HepG2 (cell line): ENCODE data around the gene KLF9. TPM values are rescaled to one million over a fixed set of nuclear protein-coding genes. Genes with fewer than 3 reads are reported as not detected.

ENCODE experiments used
- ATAC-seq: fragments of 200-7000 bp; cut with Tn5 transposase; 3 replicates; pipeline ENCODE4 v1.9.1; 2020; ENCODE audit warnings: mild to moderate bottlenecking, moderate library complexity
- BruUV-seq: library from RNA; stranded (reverse); fragments of 400-500 nt; replicated peaks from 2 replicates; lab custom pipeline; 2021; lab: Mats Ljungman, UMichigan
- CTCF ChIA-PET: fragments of 300-600 bp; formaldehyde crosslinking; extraction: SDS; loops from one replicate; lab custom pipeline; 2021; ENCODE audit warnings: low total read pairs, inconsistent platforms, low intra/inter-chr PET ratio; lab: Yijun Ruan, JAX
- POLR2A ChIA-PET: fragments of 350-600 bp; sonication (Branson Sonifier 250); formaldehyde crosslinking; loops from one replicate; lab custom pipeline; 2020; ENCODE audit warnings: antibody characterized with exemption, inconsistent platforms; lab: Yijun Ruan, JAX
- DNase-seq: peaks from one replicate; pipeline ENCODE4 v3.0.0-alpha.2; 2015; ENCODE audit warnings: low spot score
- FAIRE-seq: peaks from 3 replicates; lab custom pipeline; 2011; peaks lifted over from hg19 to GRCh38; lab: Jason Lieb, UNC
- H2AFZ ChIP-seq: one replicate; pipeline ENCODE4 v1.6.1; 2011; ENCODE audit warnings: low read length, inconsistent platforms
- H3K27ac ChIP-seq: fragments of 300-600 bp; 3 replicates; pipeline ENCODE4 v1.8.0; 2011; ENCODE audit warnings: mixed run types, mild to moderate bottlenecking, mixed read lengths, low read length, inconsistent platforms; ENCODE audit not compliant: insufficient read depth; ENCODE audit errors: extremely low read length
- H3K27me3 ChIP-seq, 2 experiments: fragments of 200-600 bp in 1 of 2; 2 replicates in 1 of 2; 3 replicates in 1 of 2; pipeline versions ENCODE4 v1.6.0 to v1.8.0; 2011; ENCODE audit warnings: low read length in 2 of 2, mild to moderate bottlenecking in 2 of 2, moderate library complexity in 2 of 2, inconsistent platforms in 1 of 2; ENCODE audit not compliant: insufficient read depth in 2 of 2, control insufficient read depth in 1 of 2
- H3K36me3 ChIP-seq, 2 experiments: fragments of 200-600 bp in 1 of 2; replicated peaks in 1 of 2; 2 replicates in 1 of 2; 3 replicates in 1 of 2; pipeline versions ENCODE4 v1.5.1 to v1.8.0; 2011; ENCODE audit warnings: low read length in 2 of 2, inconsistent platforms in 1 of 2; ENCODE audit not compliant: insufficient read depth in 2 of 2, control insufficient read depth in 1 of 2
- H3K4me1 ChIP-seq: 2 replicates; pipeline ENCODE4 v1.5.1; 2012; ENCODE audit warnings: low read length, inconsistent platforms; ENCODE audit not compliant: insufficient read depth
- H3K4me2 ChIP-seq: 2 replicates; pipeline ENCODE4 v1.6.0; 2011; ENCODE audit warnings: low read depth, low read length, inconsistent platforms
- H3K4me3 ChIP-seq, 3 experiments: fragments of 200-600 bp in 1 of 3; sonication (generic), shearing (Covaris generic) in 1 of 3; replicated peaks in 1 of 3; 2 replicates each; pipeline ENCODE4 v1.5.1; 2011 to 2016; ENCODE audit warnings: low read length in 3 of 3, inconsistent platforms in 2 of 3, low read depth in 2 of 3, mild to moderate bottlenecking in 2 of 3, control low read depth in 1 of 3, mixed read lengths in 1 of 3; ENCODE audit not compliant: insufficient read depth in 1 of 3
- H3K79me2 ChIP-seq: one replicate; pipeline ENCODE4 v1.6.1; 2011; ENCODE audit warnings: low read length, inconsistent platforms; ENCODE audit not compliant: insufficient read depth
- H3K9ac ChIP-seq: 2 replicates; pipeline ENCODE4 v1.6.0; 2011; ENCODE audit warnings: mild to moderate bottlenecking, low read depth, low read length, inconsistent platforms; ENCODE audit not compliant: insufficient read depth
- H3K9me3 ChIP-seq: 2 replicates; pipeline ENCODE4 v1.5.1; 2012; ENCODE audit warnings: mild to moderate bottlenecking, low read length
- H4K20me1 ChIP-seq: 2 replicates; pipeline ENCODE4 v1.6.0; 2011; ENCODE audit warnings: inconsistent platforms, mild to moderate bottlenecking, low read length, moderate library complexity; ENCODE audit not compliant: insufficient read depth
- AGO2 ChIP-seq: fragments of 200-400 bp; formaldehyde crosslinking; optimal IDR thresholded peaks from 2 replicates; pipeline ENCODE3; 2017; ENCODE audit warnings: mild to moderate bottlenecking, low read depth, low read length, moderate library complexity
- GATA4 ChIP-seq: sonication (generic); IDR thresholded peaks from 2 replicates; pipeline ENCODE4 v1.6.1; 2016; ENCODE audit warnings: antibody characterized with exemption, low read depth, borderline replicate concordance
- HDAC1 ChIP-seq: sonication (generic); formaldehyde crosslinking; IDR thresholded peaks from 2 replicates; pipeline ENCODE4 v1.5.1; 2020; ENCODE audit warnings: mild to moderate bottlenecking, missing genetic modification reagents
- HOXA3 ChIP-seq: sonication (generic); formaldehyde crosslinking; IDR thresholded peaks from 2 replicates; pipeline ENCODE4 v1.5.0; 2020; ENCODE audit warnings: missing genetic modification reagents
- RXRB ChIP-seq: IDR thresholded peaks from 2 replicates; pipeline ENCODE4 v1.6.1; 2016; ENCODE audit warnings: borderline replicate concordance, missing genetic modification reagents, missing compliant biosample characterization
- SP4 ChIP-seq: sonication (generic); formaldehyde crosslinking; IDR thresholded peaks from 2 replicates; pipeline ENCODE4 v1.8.1; 2023; ENCODE audit warnings: mild to moderate bottlenecking, missing genetic modification reagents
- TAF15 ChIP-seq: fragments of 200-400 bp; formaldehyde crosslinking; IDR thresholded peaks from one replicate; pipeline ENCODE4 v1.6.1; 2018; ENCODE audit warnings: mild to moderate bottlenecking, low read depth, low read length; ENCODE audit not compliant: poor library complexity, severe bottlenecking
- TOPORS ChIP-seq: sonication (generic); formaldehyde crosslinking; IDR thresholded peaks from 2 replicates; pipeline ENCODE4 v1.8.0; 2023; ENCODE audit warnings: mild to moderate bottlenecking, missing genetic modification reagents
- ZFP36L1 ChIP-seq: sonication (generic); formaldehyde crosslinking; IDR thresholded peaks from 2 replicates; pipeline ENCODE4 v1.8.0; 2022; ENCODE audit warnings: mild to moderate bottlenecking, missing genetic modification reagents, moderate library complexity
- ZNF205 ChIP-seq: IDR thresholded peaks from 2 replicates; pipeline ENCODE4 v1.6.1; 2018; ENCODE audit warnings: missing biosample characterization, missing genetic modification reagents
- ZNF280B ChIP-seq: sonication (generic); formaldehyde crosslinking; IDR thresholded peaks from 2 replicates; pipeline ENCODE4 v1.5.0; 2020; ENCODE audit warnings: missing genetic modification reagents, mild to moderate bottlenecking, borderline replicate concordance
- ZNF407 ChIP-seq: sonication (generic); formaldehyde crosslinking; IDR thresholded peaks from one replicate; pipeline ENCODE4 v1.5.1; 2020; ENCODE audit warnings: mild to moderate bottlenecking, missing genetic modification reagents; ENCODE audit errors: not compliant biosample characterization
- ZNF484 ChIP-seq: sonication (generic); formaldehyde crosslinking; IDR thresholded peaks from 2 replicates; pipeline ENCODE4 v1.5.1; 2020; ENCODE audit warnings: mild to moderate bottlenecking, low read depth, missing genetic modification reagents, borderline replicate concordance
- ZNF549 ChIP-seq: sonication (generic); formaldehyde crosslinking; IDR thresholded peaks from 2 replicates; pipeline ENCODE4 v1.5.0; 2020; ENCODE audit warnings: missing genetic modification reagents
- WGBS: methylation state at CpG from one replicate; pipeline ENCODE4 v1.1.6; 2017; ENCODE audit warnings: low lambda C conversion rate; 5-methylcytosine and 5-hydroxymethylcytosine counted together
- in situ Hi-C: cut with HindIII; loops from 2 replicates; pipeline ENCODE4 v1.10.0; 2017; ENCODE audit warnings: low pct_unique_long_range_greater_than_20kb; ENCODE audit not compliant: extremely low pct_ligation_motif_present
- intact Hi-C: fragments of 100-400 bp; cut with micrococcal nuclease; formaldehyde crosslinking; loops from one replicate; pipeline ENCODE4 v1.10.0; 2022; ENCODE audit not compliant: unreplicated experiment
- polyA plus RNA-seq, 8 experiments: library from polyadenylated mRNA; depleted of rRNA in 3 of 8; stranded (reverse) in 7 of 8; unstranded in 1 of 8; fragments of >200 nt; fragmentation: Illumina TruSeq in 4 of 8; extraction: Trizol in 4 of 8; gene quantifications; 2 replicates each; pipeline versions ENCODE4 v1.2.1 to v1.2.3, GENCODE V29; 2011 to 2016; ENCODE audit warnings: low read depth in 4 of 8, missing spikeins in 1 of 8, mixed read lengths in 1 of 8; ENCODE audit not compliant: insufficient read depth in 1 of 8
- total RNA-seq, 5 experiments: library from RNA; depleted of rRNA; stranded (reverse); fragments of >200 nt; fragmentation: Illumina TruSeq; extraction: Trizol; gene quantifications; 2 replicates each; pipeline ENCODE4 v1.2.3, GENCODE V29; 2016; ENCODE audit warnings: low read depth in 1 of 5

KLF9 gene
- total and polyA plus RNA-seq, 2 of the 13 experiments (the other 11 are each of a cell fraction or from before 2014, with no cell fraction given), result 5.7 to 7.2 TPM

GRCh38 chr9:70418822-70419555, 4.5 kb upstream of the KLF9 start:
- H3K4me2 ChIP-seq, result peak overlapping the region; percentile 90
- ATAC-seq, result peak; percentile 68
- peak overlapping the region; percentile 61 to 84 (median 67) for H3K4me3 ChIP-seq
- in situ Hi-C loops (loop anchor here (5.0 to 10.0 kb wide), 2 partner anchors 63 to 154 kb away; no protein-coding TSS in a partner anchor), intact Hi-C loops (no loop called here)
- POLR2A ChIA-PET, result interaction anchor here (0.7 to 4.9 kb wide), 22 partner anchors 8 to 1723 kb away, joined by 3 to 81 read pairs (median 4); no protein-coding TSS in a partner anchor
- H4K20me1 ChIP-seq, result no peaks in the 10 kb centered on the region
- no TSS peak for BruUV-seq
- peaks cover 47% of the 10 kb centered on the region for H3K4me1 ChIP-seq
- FAIRE-seq, result peak; percentile 8
- H3K79me2 ChIP-seq, result no peaks in the 10 kb centered on the region
- no peaks in the 10 kb centered on the region for H3K36me3 ChIP-seq
- H3K9me3 ChIP-seq, result no peaks in the 10 kb centered on the region
- peak overlapping the region; percentile 96 for H3K9ac ChIP-seq
- CTCF ChIA-PET, result no interaction called here
- WGBS, result 0% methylated on average over 6 of the region's 65 CpGs
- H3K27ac ChIP-seq, result peak overlapping the region; percentile 100
- peaks cover 0 to 4% of the 10 kb centered on the region in 2 experiments; a peak in 2 of 5 replicates for H3K27me3 ChIP-seq
- H2AFZ ChIP-seq, result no peak overlapping the region
- DNase-seq, result peak; percentile 79
- TF ChIP-seq ZNF549 (no peak), SP4 (CRISPR knock-in tag) (no peak; the same call in none of the 2 replicates), ZNF205 (0 out of 2 replicates have a peak, but pooled peaks have one; percentile 4), HDAC1 (CRISPR knock-in tag) (no peak; the same call in 1 of the 2 replicates), TAF15 (peak; percentile 18), TOPORS (CRISPR knock-in tag) (no peak), GATA4 (no peak), ZFP36L1 (no peak), ZNF484 (CRISPR knock-in tag) (no peak), ZNF280B (CRISPR knock-in tag) (0 out of 2 replicates have a peak, but pooled peaks have one; percentile 10), HOXA3 (CRISPR knock-in tag) (peak; percentile 29; the same call in 1 of the 2 replicates), RXRB (CRISPR knock-in tag) (peak; percentile 94), ZNF407 (peak; percentile 54), AGO2 (peak; percentile 51)
